H9 (cell line): ENCODE measurements around the gene AGBL4. TPM values are rescaled to one million over a fixed set of nuclear protein-coding genes. Genes with fewer than 3 reads are reported as not detected.

ENCODE experiments used
- DNase-seq: peaks from one replicate; pipeline ENCODE4 v3.0.0-alpha.2; 2017
- H2AFZ ChIP-seq: one replicate; pipeline ENCODE4 v1.6.1; 2013; ENCODE audit warnings: mild to moderate bottlenecking, low read length, control low read depth, moderate library complexity
- H2AK5ac ChIP-seq: 2 replicates; pipeline ENCODE4 v1.6.1; 2013; ENCODE audit warnings: low read length, control low read depth, mixed read lengths; ENCODE audit not compliant: insufficient read length
- H2BK120ac ChIP-seq: one replicate; pipeline ENCODE4 v1.6.1; 2013; ENCODE audit warnings: low read depth, mild to moderate bottlenecking, low read length, control low read depth, inconsistent platforms; ENCODE audit not compliant: poor library complexity, severe bottlenecking
- H2BK12ac ChIP-seq: 2 replicates; pipeline ENCODE4 v1.6.1; 2013; ENCODE audit warnings: low read length, control low read depth, mixed read lengths, low read depth; ENCODE audit not compliant: insufficient read length
- H2BK15ac ChIP-seq: 2 replicates; pipeline ENCODE4 v1.6.1; 2013; ENCODE audit warnings: low read depth, low read length, control low read depth
- H2BK20ac ChIP-seq: one replicate; pipeline ENCODE4 v1.6.1; 2013; ENCODE audit warnings: low read depth, mild to moderate bottlenecking, low read length, control low read depth, inconsistent platforms; ENCODE audit not compliant: poor library complexity, severe bottlenecking
- H2BK5ac ChIP-seq: 2 replicates; pipeline ENCODE4 v1.6.1; 2013; ENCODE audit warnings: low read length, control low read depth, mixed read lengths; ENCODE audit not compliant: insufficient read length
- H3K14ac ChIP-seq: 2 replicates; pipeline ENCODE4 v1.6.1; 2013; ENCODE audit warnings: low read length, control low read depth; ENCODE audit not compliant: insufficient read depth
- H3K18ac ChIP-seq: 2 replicates; pipeline ENCODE4 v1.6.1; 2013; ENCODE audit warnings: low read depth, mild to moderate bottlenecking, mixed read lengths, low read length, control low read depth; ENCODE audit not compliant: insufficient read length
- H3K23ac ChIP-seq: 2 replicates; pipeline ENCODE4 v1.6.1; 2013; ENCODE audit warnings: low read length, control low read depth, mixed read lengths, low read depth; ENCODE audit not compliant: insufficient read length
- H3K23me2 ChIP-seq: 2 replicates; pipeline ENCODE4 v1.6.1; 2013; ENCODE audit warnings: low read depth, mild to moderate bottlenecking, mixed read lengths, low read length, control low read depth; ENCODE audit not compliant: insufficient read length, poor library complexity, severe bottlenecking
- H3K27ac ChIP-seq: 2 replicates; pipeline ENCODE4 v1.5.1; 2013; ENCODE audit warnings: low read length, control low read depth, mixed read lengths, low read depth; ENCODE audit not compliant: insufficient read length
- H3K27me3 ChIP-seq: 2 replicates; pipeline ENCODE4 v1.6.1; 2013; ENCODE audit warnings: low read length, control low read depth, inconsistent platforms; ENCODE audit not compliant: insufficient read depth
- H3K4ac ChIP-seq: 2 replicates; pipeline ENCODE4 v1.6.1; 2013; ENCODE audit warnings: low read depth, mild to moderate bottlenecking, control low read depth, inconsistent platforms, low read length, moderate library complexity
- H3K4me1 ChIP-seq: 2 replicates; pipeline ENCODE4 v1.6.1; 2013; ENCODE audit warnings: low read length, control low read depth, inconsistent platforms; ENCODE audit not compliant: insufficient read depth
- H3K4me2 ChIP-seq: 2 replicates; pipeline ENCODE4 v1.6.1; 2013; ENCODE audit warnings: low read length, control low read depth, mixed read lengths; ENCODE audit not compliant: insufficient read length, insufficient read depth
- H3K56ac ChIP-seq: 2 replicates; pipeline ENCODE4 v1.6.1; 2013; ENCODE audit warnings: low read depth, mild to moderate bottlenecking, mixed read lengths, low read length, control low read depth; ENCODE audit not compliant: insufficient read length
- H3K79me1 ChIP-seq: 2 replicates; pipeline ENCODE4 v1.6.1; 2013; ENCODE audit warnings: low read depth, mild to moderate bottlenecking, moderate library complexity, low read length, control low read depth, inconsistent platforms; ENCODE audit not compliant: insufficient read depth, poor library complexity, severe bottlenecking
- H3K79me2 ChIP-seq: 2 replicates; pipeline ENCODE4 v1.6.1; 2013; ENCODE audit warnings: low read length, control low read depth, inconsistent platforms; ENCODE audit not compliant: insufficient read depth
- H3K9ac ChIP-seq: 2 replicates; pipeline ENCODE4 v1.6.1; 2013; ENCODE audit warnings: low read length, control low read depth, mixed read lengths; ENCODE audit not compliant: insufficient read length; ENCODE audit errors: extremely low read depth
- H3K9me3 ChIP-seq: one replicate; pipeline ENCODE4 v1.6.1; 2013; ENCODE audit warnings: low read depth, low read length, inconsistent platforms; ENCODE audit not compliant: control insufficient read depth
- H3T11ph ChIP-seq: one replicate; pipeline ENCODE4 v1.6.1; 2013; ENCODE audit warnings: mild to moderate bottlenecking, low read length, control low read depth, inconsistent platforms
- H4K20me1 ChIP-seq: one replicate; pipeline ENCODE4 v1.6.1; 2013; ENCODE audit not compliant: control insufficient read depth, insufficient read length, insufficient read depth
- H4K5ac ChIP-seq: 2 replicates; pipeline ENCODE4 v1.6.1; 2013; ENCODE audit warnings: low read depth, mild to moderate bottlenecking, mixed read lengths, low read length, control low read depth; ENCODE audit not compliant: insufficient read length
- H4K8ac ChIP-seq: replicated peaks from 2 replicates; pipeline ENCODE4 v1.6.1; 2013; ENCODE audit warnings: low read length, control low read depth, mixed read lengths, low read depth; ENCODE audit not compliant: insufficient read length
- H4K91ac ChIP-seq: 2 replicates; pipeline ENCODE4 v1.6.1; 2013; ENCODE audit warnings: low read depth, mild to moderate bottlenecking, moderate library complexity, mixed read lengths, low read length, control low read depth; ENCODE audit not compliant: insufficient read length
- H3K27ac Mint-ChIP-seq, 3 experiments: 2 replicates in 2 of 3; 3 replicates in 1 of 3; pipeline ENCODE4 v1.8.0; 2020 to 2021; ENCODE audit warnings: mixed read lengths in 3 of 3, mild to moderate bottlenecking in 1 of 3, moderate library complexity in 1 of 3
- H3K27me3 Mint-ChIP-seq: 2 replicates; pipeline ENCODE4 v1.8.0; 2021; ENCODE audit warnings: low read depth, mild to moderate bottlenecking, moderate library complexity, mixed read lengths
- H3K36me3 Mint-ChIP-seq, 3 experiments: 2 replicates in 2 of 3; 3 replicates in 1 of 3; pipeline ENCODE4 v1.8.0; 2020 to 2021; ENCODE audit warnings: low read depth in 3 of 3, mixed read lengths in 3 of 3; ENCODE audit not compliant: insufficient read depth in 1 of 3
- H3K4me1 Mint-ChIP-seq, 2 experiments: 2 replicates each; pipeline ENCODE4 v1.8.0; 2020; ENCODE audit warnings: mixed read lengths in 2 of 2
- H3K4me3 Mint-ChIP-seq, 2 experiments: 2 replicates in 1 of 2; 3 replicates in 1 of 2; pipeline ENCODE4 v1.8.0; 2020 to 2021; ENCODE audit warnings: mild to moderate bottlenecking in 2 of 2, mixed read lengths in 2 of 2, moderate library complexity in 1 of 2
- H3K9me3 Mint-ChIP-seq, 2 experiments: 2 replicates in 1 of 2; 3 replicates in 1 of 2; pipeline ENCODE4 v1.8.0; 2020; ENCODE audit warnings: mild to moderate bottlenecking in 2 of 2, mixed read lengths in 2 of 2, moderate library complexity in 1 of 2
- WGBS: extraction: QIAGEN DNeasy Blood & Tissue Kit; methylation state at CpG from one replicate; pipeline ENCODE4 v1.1.7; 2013; ENCODE audit warnings: missing lambda C conversion rate, low lambda C conversion rate, mixed read lengths; ENCODE audit not compliant: insufficient read length; ENCODE audit errors: extremely low coverage; 5-methylcytosine and 5-hydroxymethylcytosine counted together
- total RNA-seq: library from RNA; stranded (reverse); gene quantifications from 2 replicates; pipeline ENCODE4 v1.2.1, GENCODE V29; 2021
- TF ChIP-seq, protein P1 (sequence below): fragments of 200-600 bp; sonication (generic); conservative IDR thresholded peaks from 3 replicates; pipeline ENCODE4 v1.8.0; 2021; ENCODE audit warnings: antibody characterized with exemption, mild to moderate bottlenecking

Gene AGBL4
- total RNA-seq, 1 experiment from 2014 or later, result not detected

DNA sequence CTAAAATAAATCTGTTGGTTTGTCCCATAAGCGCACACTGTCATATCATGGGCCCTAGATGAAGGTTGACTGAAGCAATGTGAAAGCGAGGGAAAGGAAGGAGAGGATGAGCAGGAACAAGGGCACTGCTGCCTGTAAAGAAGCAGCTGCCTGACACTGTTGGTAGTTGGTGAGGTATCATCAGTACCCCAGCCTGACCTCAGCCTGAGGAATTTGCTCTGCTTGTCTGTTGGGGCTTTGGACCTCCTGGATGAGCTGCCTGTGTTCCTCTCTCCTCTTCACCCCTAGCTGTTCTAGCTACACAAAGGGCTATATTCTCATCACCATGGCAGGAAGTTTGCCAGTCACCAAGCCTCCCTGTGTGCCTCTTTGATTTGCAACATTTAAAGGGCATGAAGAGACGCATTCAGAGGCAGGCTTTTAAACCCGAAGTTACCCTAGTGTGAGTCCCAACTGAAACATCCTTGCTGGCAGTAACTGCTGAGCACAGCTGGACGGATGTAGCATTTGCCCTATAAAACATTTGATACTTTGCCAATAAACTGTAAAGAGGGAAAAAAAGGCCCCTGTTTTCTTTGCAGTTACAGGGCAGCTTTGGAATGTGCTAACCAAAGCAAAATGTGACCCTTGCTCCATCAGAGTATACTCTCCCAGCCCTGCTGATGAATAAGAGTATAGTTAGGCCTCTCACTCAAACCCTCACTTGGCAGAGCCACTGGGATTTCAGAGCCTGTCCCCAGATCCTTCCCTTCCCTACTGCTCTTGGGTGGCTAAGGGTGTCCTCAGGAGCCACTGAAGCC is 1529.6 kb downstream of the AGBL4 start:
- Histone ChIP-seq H3K9ac (no peak overlapping the region), H3K4me2 (no peak overlapping the region), H2AFZ (no peak overlapping the region), H3K23me2 (no peaks in the 10 kb centered on the region), H3K27ac (no peak overlapping the region), H2BK20ac (no peak overlapping the region), H2AK5ac (no peak overlapping the region), H3K4ac (no peak overlapping the region), H3K4me1 (peaks cover 7% of the 10 kb centered on the region; the same call in 1 of the 2 replicates), H4K5ac (no peak overlapping the region), H3K18ac (no peak overlapping the region), H4K91ac (no peak overlapping the region), H3K79me2 (no peaks in the 10 kb centered on the region), H2BK5ac (no peak overlapping the region), H2BK12ac (no peak overlapping the region), H4K20me1 (no peaks in the 10 kb centered on the region), H2BK120ac (no peak overlapping the region), H3K79me1 (no peaks in the 10 kb centered on the region), H4K8ac (no peak overlapping the region), H3K14ac (no peak overlapping the region), H3T11ph (no peak overlapping the region), H3K9me3 (no peaks in the 10 kb centered on the region), H3K23ac (no peak overlapping the region), H3K27me3 (no peaks in the 10 kb centered on the region), H2BK15ac (no peak overlapping the region), H3K56ac (no peak overlapping the region)
- Mint-ChIP-seq H3K9me3 (no peaks in the 10 kb centered on the region), H3K4me1 (peaks cover 18 to 25% of the 10 kb centered on the region in 2 experiments), H3K36me3 (no peaks in the 10 kb centered on the region), H3K4me3 (no peak overlapping the region), H3K27me3 (no peaks in the 10 kb centered on the region; the same call in 1 of the 2 replicates), H3K27ac (no peak overlapping the region)
- TF ChIP-seq, protein P1, sequence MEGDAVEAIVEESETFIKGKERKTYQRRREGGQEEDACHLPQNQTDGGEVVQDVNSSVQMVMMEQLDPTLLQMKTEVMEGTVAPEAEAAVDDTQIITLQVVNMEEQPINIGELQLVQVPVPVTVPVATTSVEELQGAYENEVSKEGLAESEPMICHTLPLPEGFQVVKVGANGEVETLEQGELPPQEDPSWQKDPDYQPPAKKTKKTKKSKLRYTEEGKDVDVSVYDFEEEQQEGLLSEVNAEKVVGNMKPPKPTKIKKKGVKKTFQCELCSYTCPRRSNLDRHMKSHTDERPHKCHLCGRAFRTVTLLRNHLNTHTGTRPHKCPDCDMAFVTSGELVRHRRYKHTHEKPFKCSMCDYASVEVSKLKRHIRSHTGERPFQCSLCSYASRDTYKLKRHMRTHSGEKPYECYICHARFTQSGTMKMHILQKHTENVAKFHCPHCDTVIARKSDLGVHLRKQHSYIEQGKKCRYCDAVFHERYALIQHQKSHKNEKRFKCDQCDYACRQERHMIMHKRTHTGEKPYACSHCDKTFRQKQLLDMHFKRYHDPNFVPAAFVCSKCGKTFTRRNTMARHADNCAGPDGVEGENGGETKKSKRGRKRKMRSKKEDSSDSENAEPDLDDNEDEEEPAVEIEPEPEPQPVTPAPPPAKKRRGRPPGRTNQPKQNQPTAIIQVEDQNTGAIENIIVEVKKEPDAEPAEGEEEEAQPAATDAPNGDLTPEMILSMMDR, result no peak
- no CpG with 5 or more reads among the region's 5 CpGs for WGBS
- DNase-seq, result no peak
